ENCODE results near the gene COL28A1.

Gene COL28A1

GRCh38 chr7:7330997-7331396 is 204.7 kb downstream of the COL28A1 start:
- ATAC-seq (no peak), DNase-seq (no peak)

GRCh38 chr7:7329326-7329725 is 206.3 kb downstream of the COL28A1 start:
- DNase-seq (no peak), ATAC-seq (no peak)

- ATAC-seq = no peak
Observed at GRCh38 chr7:7327423-7327822, 208.2 kb downstream of the COL28A1 start.

GRCh38 chr7:7324698-7325097 is 211.0 kb downstream of the COL28A1 start:
- DNase-seq (no peak), ATAC-seq (no peak)

More at GRCh38 chr7:7327423-7327822, 208.2 kb downstream of the COL28A1 start:
- no peak for DNase-seq

- ATAC-seq = no peak
Observed at GRCh38 chr7:7323921-7324320, 211.8 kb downstream of the COL28A1 start.

GRCh38 chr7:7323352-7323751 is 212.3 kb downstream of the COL28A1 start:
- ATAC-seq (no peak), DNase-seq (no peak)

More at GRCh38 chr7:7323921-7324320, 211.8 kb downstream of the COL28A1 start:
- DNase-seq = no peak

- no peak for DNase-seq
- ATAC-seq = no peak
Observed at GRCh38 chr7:7321681-7322080, 214.0 kb downstream of the COL28A1 start.

- ATAC-seq (no peak), DNase-seq (no peak)
Observed at GRCh38 chr7:7318601-7319000, 217.1 kb downstream of the COL28A1 start.

GRCh38 chr7:7317850-7318249 is 217.8 kb downstream of the COL28A1 start:
- ATAC-seq (no peak), DNase-seq (no peak)

GRCh38 chr7:7315851-7316250 is 219.8 kb downstream of the COL28A1 start:
- ATAC-seq (no peak), DNase-seq (no peak)

- ATAC-seq (no peak), DNase-seq (no peak)
Observed at GRCh38 chr7:7312323-7312722, 223.3 kb downstream of the COL28A1 start.

- DNase-seq (no peak), ATAC-seq (no peak)
Observed at GRCh38 chr7:7311001-7311400, 224.7 kb downstream of the COL28A1 start.

- no peak for ATAC-seq
Observed at GRCh38 chr7:7309203-7309602, 226.5 kb downstream of the COL28A1 start.

More at GRCh38 chr7:7309203-7309602, 226.5 kb downstream of the COL28A1 start:
- no peak for DNase-seq
